GM12878 (cell line): ENCODE measurements around the gene ZNF732. TPM values are rescaled to one million over a fixed set of nuclear protein-coding genes. Genes with fewer than 3 reads are reported as not detected.

Experiments
- ATAC-seq: fragments of 200-7000 bp; cut with Tn5 transposase; 3 replicates; pipeline ENCODE4 v1.9.1; 2020; ENCODE audit warnings: mild to moderate bottlenecking, moderate library complexity
- BruUV-seq: library from RNA; stranded (reverse); fragments of 400-500 nt; replicated peaks from 2 replicates; lab custom pipeline; 2021; lab: Mats Ljungman, UMichigan
- CTCF ChIA-PET: fragments of 300-600 bp; sonication (Branson Sonifier 250); formaldehyde crosslinking; extraction: SDS; loops from one replicate; lab custom pipeline; 2021; ENCODE audit warnings: inconsistent platforms; lab: Yijun Ruan, JAX
- POLR2A ChIA-PET: fragments of 350-600 bp; formaldehyde crosslinking; extraction: SDS; loops from one replicate; lab custom pipeline; 2021; ENCODE audit warnings: inconsistent platforms; lab: Charles Lee
- RAD21 ChIA-PET: fragments of 300-600 bp; sonication (Branson Sonifier 250); formaldehyde crosslinking; loops from one replicate; lab custom pipeline; 2023; ENCODE audit warnings: antibody characterized with exemption; ENCODE audit not compliant: unreplicated experiment; lab: Charles Lee
- SMC1A ChIA-PET: fragments of 300-600 bp; sonication (Branson Sonifier 250); formaldehyde crosslinking; loops from one replicate; lab custom pipeline; 2023; ENCODE audit not compliant: unreplicated experiment, uncharacterized antibody; lab: Charles Lee
- DNase-seq: peaks from one replicate; pipeline ENCODE4 v3.0.0-alpha.2; 2011; ENCODE audit warnings: low read depth, low spot score
- FAIRE-seq: peaks from 3 replicates; lab custom pipeline; 2011; peaks lifted over from hg19 to GRCh38; lab: Jason Lieb, UNC
- H2AFZ ChIP-seq: 2 replicates; pipeline ENCODE4 v1.6.0; 2011; ENCODE audit warnings: low read depth, low read length, control low read depth; ENCODE audit not compliant: control insufficient read depth
- H3K27ac ChIP-seq: 2 replicates; pipeline ENCODE4 v1.5.1; 2011; ENCODE audit warnings: control low read depth; ENCODE audit not compliant: control insufficient read depth, insufficient read depth
- H3K27me3 ChIP-seq, 2 experiments: replicated peaks in 1 of 2; 2 replicates each; pipeline versions ENCODE4 v1.6.0 to v1.6.1; 2011; ENCODE audit warnings: low read length in 1 of 2; ENCODE audit not compliant: control insufficient read depth in 2 of 2, insufficient read depth in 2 of 2
- H3K36me3 ChIP-seq, 2 experiments: 2 replicates each; pipeline ENCODE4 v1.5.1; 2011; ENCODE audit warnings: low read length in 1 of 2; ENCODE audit not compliant: control insufficient read depth in 2 of 2, insufficient read depth in 2 of 2
- H3K4me1 ChIP-seq: 2 replicates; pipeline ENCODE4 v1.6.1; 2011; ENCODE audit warnings: mild to moderate bottlenecking, low read length, moderate library complexity, mixed read lengths; ENCODE audit not compliant: control insufficient read depth, insufficient read depth
- H3K4me2 ChIP-seq: 2 replicates; pipeline ENCODE4 v1.6.0; 2011; ENCODE audit warnings: control low read depth; ENCODE audit not compliant: control insufficient read depth, insufficient read depth
- H3K4me3 ChIP-seq: fragments of 200-600 bp; sonication (generic); 2 replicates; pipeline ENCODE4 v1.5.1; 2016
- H3K79me2 ChIP-seq: 2 replicates; pipeline ENCODE4 v1.6.0; 2011; ENCODE audit warnings: low read length; ENCODE audit not compliant: control insufficient read depth, insufficient read depth
- H3K9ac ChIP-seq: 2 replicates; pipeline ENCODE4 v1.8.0; 2011; ENCODE audit warnings: low read length, control low read depth, mixed read lengths; ENCODE audit not compliant: control insufficient read depth, insufficient read depth
- H3K9me3 ChIP-seq: replicated peaks from 3 replicates; pipeline ENCODE4 v1.5.1; 2011; ENCODE audit warnings: mild to moderate bottlenecking, low read length; ENCODE audit not compliant: control insufficient read depth, insufficient read depth
- H4K20me1 ChIP-seq: 2 replicates; pipeline ENCODE4 v1.6.0; 2011; ENCODE audit not compliant: control insufficient read depth, insufficient read depth
- ATF7 ChIP-seq: fragments of 450-650 bp; IDR thresholded peaks from 2 replicates; pipeline ENCODE4 v1.6.1; 2016; ENCODE audit warnings: low read depth, mild to moderate bottlenecking
- CEBPB ChIP-seq, 2 experiments: fragments of 150-350 bp in 1 of 2; IDR thresholded peaks; 2 replicates each; pipeline ENCODE4 v1.6.1; 2012 to 2014; ENCODE audit warnings: low read depth in 2 of 2, low read length in 2 of 2, borderline replicate concordance in 1 of 2, inconsistent platforms in 1 of 2
- CREB1 ChIP-seq: IDR thresholded peaks from 2 replicates; pipeline ENCODE4 v1.6.1; 2012; ENCODE audit warnings: low read depth, mild to moderate bottlenecking, inconsistent platforms
- ESRRA ChIP-seq: IDR thresholded peaks from 2 replicates; pipeline ENCODE4 v1.6.1; 2012; ENCODE audit warnings: mild to moderate bottlenecking, low read length, improper control_type of control experiment
- FOXM1 ChIP-seq: IDR thresholded peaks from 2 replicates; pipeline ENCODE4 v1.6.1; 2012; ENCODE audit warnings: low read depth, mild to moderate bottlenecking, inconsistent platforms, low read length, moderate library complexity
- HDAC6 ChIP-seq: fragments of 200-600 bp; sonication (generic); IDR thresholded peaks from one replicate; pipeline ENCODE4 v1.8.0; 2017; ENCODE audit warnings: antibody characterized with exemption; ENCODE audit not compliant: unreplicated experiment
- JUNB ChIP-seq: IDR thresholded peaks from 2 replicates; pipeline ENCODE4 v1.6.1; 2016; ENCODE audit warnings: antibody characterized with exemption, mild to moderate bottlenecking
- MEF2B ChIP-seq: fragments of 450-650 bp; IDR thresholded peaks from 2 replicates; pipeline ENCODE4 v1.6.1; 2018; ENCODE audit warnings: mild to moderate bottlenecking, moderate library complexity; ENCODE audit not compliant: partially characterized antibody, poor library complexity, severe bottlenecking
- MYC ChIP-seq: IDR thresholded peaks from 2 replicates; pipeline ENCODE4 v1.6.1; 2011; ENCODE audit warnings: mild to moderate bottlenecking, low read length, moderate library complexity, inconsistent platforms; ENCODE audit not compliant: insufficient read depth, insufficient replicate concordance, insufficient read length, severe bottlenecking
- NRF1 ChIP-seq: conservative IDR thresholded peaks from 2 replicates; pipeline ENCODE4 v1.6.1; 2011; ENCODE audit warnings: mild to moderate bottlenecking, low read depth, low read length, improper control_type of control experiment
- PAX8 ChIP-seq: fragments of 450-650 bp; IDR thresholded peaks from 2 replicates; pipeline ENCODE4 v1.6.1; 2017; ENCODE audit warnings: mild to moderate bottlenecking, moderate library complexity
- RAD51 ChIP-seq: fragments of 450-650 bp; IDR thresholded peaks from 2 replicates; pipeline ENCODE4 v1.6.1; 2016; ENCODE audit warnings: moderate library complexity, mild to moderate bottlenecking, inconsistent platforms
- ZNF207 ChIP-seq: fragments of 450-650 bp; IDR thresholded peaks from 2 replicates; pipeline ENCODE4 v1.6.1; 2014; ENCODE audit warnings: antibody characterized with exemption, mild to moderate bottlenecking, borderline replicate concordance
- WGBS: methylation state at CpG from one replicate; pipeline ENCODE4 v1.1.6; 2016; ENCODE audit warnings: low lambda C conversion rate; ENCODE audit not compliant: insufficient replicate concordance, insufficient coverage; ENCODE audit errors: missing lambda C conversion rate; 5-methylcytosine and 5-hydroxymethylcytosine counted together
- in situ Hi-C: fragments of 300-500 bp; cut with MboI; formaldehyde crosslinking; loops from 9 replicates; pipeline ENCODE4 v1.14.3; 2018; ENCODE audit warnings: mixed read lengths
- intact Hi-C: fragments of 100-400 bp; cut with micrococcal nuclease; formaldehyde crosslinking; loops from one replicate; pipeline ENCODE4 v1.14.2; 2022; ENCODE audit not compliant: unreplicated experiment
- polyA plus RNA-seq, 11 experiments: library from polyadenylated mRNA; depleted of rRNA in 4 of 11; unstranded in 6 of 11; stranded (reverse) in 5 of 11; fragments of >200 nt; fragmentation: Nextera tagmentation in 4 of 11; fragmentation: Illumina TruSeq in 1 of 11; extraction: Ambion mirVana in 4 of 11; extraction: Trizol in 1 of 11; gene quantifications; 1 replicate in 1 of 11; 2 replicates in 10 of 11; pipeline versions ENCODE4 v1.2.1 to v1.2.3, GENCODE V29; 2011 to 2016; ENCODE audit warnings: inconsistent platforms in 2 of 11, missing spikeins in 2 of 11, low read depth in 1 of 11
- total RNA-seq, 4 experiments: library from RNA; depleted of rRNA in 3 of 4; stranded (reverse); fragments of >200 nt in 3 of 4; fragmentation: Illumina TruSeq in 1 of 4; extraction: Trizol in 1 of 4; gene quantifications; 2 replicates each; pipeline versions ENCODE4 v1.2.1 to v1.2.3, GENCODE V29; 2013 to 2021
- TF ChIP-seq, protein P1 (sequence below): IDR thresholded peaks from 2 replicates; pipeline ENCODE4 v1.6.1; 2011; ENCODE audit warnings: borderline replicate concordance, low read depth, mild to moderate bottlenecking, moderate library complexity, low read length; ENCODE audit not compliant: insufficient read depth, poor library complexity, severe bottlenecking

The ZNF732 gene
- total and polyA plus RNA-seq, 10 of the 15 experiments (the other 5 are each of a cell fraction or from before 2014, with no cell fraction given): not detected

DNA sequence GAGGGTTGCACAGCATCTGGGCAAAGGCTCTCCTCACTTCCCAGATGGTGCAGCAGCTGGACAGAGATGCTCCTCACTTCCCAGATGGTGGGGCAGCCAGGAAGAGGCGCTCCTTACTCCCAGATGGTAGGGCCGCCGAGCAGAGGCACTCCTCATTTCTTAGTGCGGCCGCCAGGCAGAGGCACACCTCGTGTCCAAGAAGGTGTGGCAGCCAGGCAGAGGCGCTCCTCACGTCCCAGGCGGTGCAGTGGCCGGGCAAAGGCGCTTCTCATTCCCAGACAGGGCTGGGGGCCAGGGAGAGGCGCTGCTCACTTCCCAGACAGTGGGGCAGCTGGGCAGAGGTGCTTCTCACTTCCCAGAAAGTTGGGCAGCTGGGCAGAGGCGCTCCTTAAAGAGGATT is 48.8 kb downstream of the ZNF732 start:
- no peak overlapping the region for H3K4me3 ChIP-seq
- H3K9ac ChIP-seq: no peak overlapping the region
- no peaks in the 10 kb centered on the region for H3K27me3 ChIP-seq
- H3K79me2 ChIP-seq: no peaks in the 10 kb centered on the region
- no peak for TF ChIP-seq CEBPB (IDR thresholded peaks at IDR 0.05; ENCODE audit: borderline replicate concordance in 1 of 2, low read depth in 2 of 2, low read length in 2 of 2)
- no peak for TF ChIP-seq ATF7
- TF ChIP-seq PAX8: no peak
- no peak for TF ChIP-seq ESRRA
- TF ChIP-seq FOXM1: no peak
- TF ChIP-seq MYC: no peak
- TF ChIP-seq CREB1: no peak
- no peak for TF ChIP-seq MEF2B
- TF ChIP-seq NRF1: no peak
- TF ChIP-seq, protein P1, sequence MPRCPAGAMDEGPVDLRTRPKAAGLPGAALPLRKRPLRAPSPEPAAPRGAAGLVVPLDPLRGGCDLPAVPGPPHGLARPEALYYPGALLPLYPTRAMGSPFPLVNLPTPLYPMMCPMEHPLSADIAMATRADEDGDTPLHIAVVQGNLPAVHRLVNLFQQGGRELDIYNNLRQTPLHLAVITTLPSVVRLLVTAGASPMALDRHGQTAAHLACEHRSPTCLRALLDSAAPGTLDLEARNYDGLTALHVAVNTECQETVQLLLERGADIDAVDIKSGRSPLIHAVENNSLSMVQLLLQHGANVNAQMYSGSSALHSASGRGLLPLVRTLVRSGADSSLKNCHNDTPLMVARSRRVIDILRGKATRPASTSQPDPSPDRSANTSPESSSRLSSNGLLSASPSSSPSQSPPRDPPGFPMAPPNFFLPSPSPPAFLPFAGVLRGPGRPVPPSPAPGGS: no peak
- no peak for TF ChIP-seq RAD51
- TF ChIP-seq JUNB: no peak
- TF ChIP-seq HDAC6: no peak
- no peak for TF ChIP-seq ZNF207
- no peak overlapping the region for H2AFZ ChIP-seq
- H3K27ac ChIP-seq: no peak overlapping the region
- BruUV-seq: no TSS peak
- in situ Hi-C loops (no loop called here), intact Hi-C loops (no loop called here)
- H3K36me3 ChIP-seq: no peaks in the 10 kb centered on the region
- RAD21 ChIA-PET: no interaction called here
- POLR2A ChIA-PET: no interaction called here
- H4K20me1 ChIP-seq: no peaks in the 10 kb centered on the region
- H3K4me2 ChIP-seq: no peak overlapping the region
- ATAC-seq (no peak), FAIRE-seq (no peak), DNase-seq (no peak)
- CTCF ChIA-PET: no interaction called here
- SMC1A ChIA-PET: no interaction called here
- peaks cover 5% of the 10 kb centered on the region for H3K9me3 ChIP-seq
- no peaks in the 10 kb centered on the region for H3K4me1 ChIP-seq
- 29% methylated on average over 13 of the region's 13 CpGs for WGBS
